HG03039 (cell line): ENCODE results near the gene NKRF.
"Not testable (repeated sequence)": the region's sequence is repeated elsewhere in the genome, so short reads cannot be mapped to it uniquely, and the experiment has no call there.

Experiments
- ATAC-seq: cut with Tn5 transposase; IDR thresholded peaks from one replicate; pipeline ENCODE4 v1.9.1; 2021; ENCODE audit warnings: mild to moderate bottlenecking, moderate library complexity; ENCODE audit not compliant: unreplicated experiment

The NKRF gene

DNA sequence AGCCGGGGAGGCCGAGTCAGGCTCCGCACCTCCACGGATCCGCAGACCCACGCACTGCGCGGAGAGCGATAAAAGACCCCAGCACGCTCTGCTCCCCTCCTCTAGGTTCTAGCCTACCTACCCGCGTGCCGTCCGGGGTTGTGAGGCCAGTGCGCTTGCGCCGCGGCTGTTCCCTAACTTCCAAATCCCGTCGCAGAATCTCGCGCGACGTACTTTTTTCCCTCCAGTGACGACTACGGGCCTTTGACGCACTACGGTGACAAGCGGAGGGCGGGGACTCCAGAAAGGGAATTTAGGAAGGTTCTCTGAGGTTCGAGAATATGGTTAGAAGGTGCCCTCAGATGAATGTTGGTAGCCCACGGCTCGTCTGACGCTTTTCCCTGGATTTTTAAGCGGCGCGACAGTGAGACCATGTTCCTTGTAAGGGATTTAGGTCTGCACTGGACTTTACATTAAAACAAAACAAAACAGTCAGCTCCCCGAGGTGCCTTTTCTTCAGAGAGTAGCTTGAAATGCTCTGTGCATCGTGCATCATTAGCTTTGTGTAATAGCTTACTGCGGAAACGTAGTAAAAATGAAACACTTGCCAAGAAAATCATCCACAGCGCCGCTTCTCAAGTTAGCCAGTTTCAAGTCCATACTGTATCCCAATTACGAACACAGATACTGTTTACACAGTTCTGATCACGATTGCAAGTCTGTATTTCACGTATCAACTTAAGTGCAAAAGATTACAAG lies at the start of gene NKRF:
NKRF (minus strand) TSS at position 145 of the 738 bp plus-strand sequence.
- ATAC-seq = peak; percentile 69

- peak; percentile 46 for ATAC-seq
Measured at GRCh38 chrX:119655125-119655524, 48.9 kb upstream of the NKRF start.

DNA sequence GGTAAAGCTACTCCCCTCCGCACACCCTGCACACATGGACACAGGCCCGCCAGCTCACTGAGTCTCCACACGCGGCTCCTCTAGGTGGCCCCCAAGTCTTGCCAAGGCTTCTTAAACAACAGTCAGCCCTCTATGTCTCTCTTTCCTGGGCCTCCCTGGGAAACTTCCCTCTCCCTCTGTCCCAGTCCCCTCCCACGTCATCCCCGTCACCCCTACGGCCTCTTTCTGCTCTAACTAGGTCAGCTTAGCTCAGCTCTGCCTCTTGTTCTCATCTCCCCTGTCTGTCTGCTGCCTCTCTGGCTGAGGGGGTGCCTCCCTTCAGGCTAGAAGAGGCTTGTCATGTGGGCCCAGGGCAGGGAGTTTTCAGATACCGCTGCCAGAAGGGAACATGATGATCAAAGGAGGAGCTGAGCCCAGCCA lies 47.9 kb upstream of the NKRF start:
- ATAC-seq = no peak

GRCh38 chrX:119648421-119648775 lies 42.2 kb upstream of the NKRF start:
- no peak for ATAC-seq

DNA sequence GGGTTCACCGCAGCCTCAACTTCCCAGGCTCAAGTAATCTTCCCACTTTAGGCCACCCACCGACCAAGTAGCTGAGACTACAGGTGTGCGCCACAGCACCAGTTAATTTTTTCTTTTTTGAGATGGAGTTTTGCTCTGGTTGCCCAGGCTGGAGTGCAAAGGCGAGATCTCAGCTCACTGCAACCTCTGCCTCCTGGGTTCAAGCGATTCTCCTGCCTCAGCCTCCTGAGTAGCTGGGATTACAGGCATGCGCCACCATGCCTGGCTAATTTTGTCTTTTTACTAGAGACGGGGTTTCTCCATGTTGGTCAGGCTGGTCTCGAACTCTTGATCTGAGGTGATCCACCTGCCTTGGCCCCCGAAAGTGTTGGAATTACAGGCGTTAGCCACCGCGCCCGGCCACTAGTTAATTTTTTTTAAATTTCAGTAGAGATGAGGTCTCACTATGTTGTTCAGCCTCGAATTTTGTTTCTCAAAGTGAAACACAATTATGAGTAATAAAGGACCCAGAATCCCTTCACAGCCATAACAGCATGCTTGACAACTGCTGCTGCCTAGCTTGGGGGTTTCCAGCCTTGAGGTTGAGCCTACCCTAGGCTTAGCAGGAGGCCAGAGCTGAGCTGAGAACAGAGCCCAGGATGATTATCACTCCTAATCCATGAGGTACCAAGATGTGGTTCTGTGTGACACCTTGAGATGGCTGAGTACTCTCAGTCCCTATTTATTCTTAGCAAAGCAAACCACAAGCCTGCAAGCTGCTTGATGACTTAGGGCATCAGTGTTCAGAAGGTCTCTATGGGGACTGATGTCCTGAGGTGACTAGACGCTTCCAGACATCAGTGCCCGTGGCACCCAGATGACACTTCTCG lies 41.6 kb upstream of the NKRF start:
- peak; percentile 91 for ATAC-seq

DNA sequence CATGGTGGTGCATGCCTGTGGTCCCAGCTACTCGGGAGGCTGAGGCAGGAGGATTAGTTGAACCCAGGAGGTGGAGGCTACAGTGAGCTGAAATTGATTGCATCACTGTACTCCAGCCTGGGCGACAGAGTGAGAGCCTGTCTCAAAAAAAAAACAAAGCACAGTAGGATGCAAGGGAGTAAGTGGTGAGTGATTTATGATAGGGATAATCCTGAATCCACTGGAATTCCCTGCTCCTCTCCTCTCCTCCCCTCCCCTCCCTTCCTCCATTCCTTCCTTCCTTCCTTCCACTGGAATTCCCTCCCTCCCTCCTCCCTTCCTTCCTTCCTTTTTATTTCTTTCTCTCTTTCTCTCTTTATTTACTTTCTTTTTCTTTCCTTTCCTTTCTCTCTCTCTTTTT lies 40.9 kb upstream of the NKRF start:
- no peak for ATAC-seq

- no peak for ATAC-seq
Measured at GRCh38 chrX:119646515-119646914, 40.3 kb upstream of the NKRF start.

GRCh38 chrX:119643696-119644095 lies 37.5 kb upstream of the NKRF start:
- ATAC-seq = no peak

- ATAC-seq = no peak
Measured at GRCh38 chrX:119640731-119641170, 34.5 kb upstream of the NKRF start.

GRCh38 chrX:119638725-119639471 lies 32.7 kb upstream of the NKRF start:
- peak; percentile 63 for ATAC-seq

DNA sequence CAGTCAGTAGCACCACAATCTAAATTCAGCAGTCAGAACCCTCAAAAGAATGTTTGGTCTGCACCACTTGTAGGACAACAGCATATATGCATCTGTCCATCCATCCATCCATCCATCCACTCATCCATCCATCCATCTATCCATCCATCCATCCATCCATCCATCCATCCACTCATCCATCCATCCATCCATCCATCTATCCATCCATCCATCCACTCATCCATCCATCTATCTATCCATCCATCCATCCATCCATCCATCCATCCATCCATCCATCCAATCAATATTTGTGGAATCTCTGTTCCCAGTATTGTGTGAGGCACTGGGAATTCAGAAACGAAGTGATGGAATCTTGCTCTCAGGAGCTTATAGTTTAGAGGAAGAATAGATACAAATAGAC lies 31.2 kb upstream of the NKRF start:
- ATAC-seq = not testable (repeated sequence)

GRCh38 chrX:119636419-119636818 lies 30.2 kb upstream of the NKRF start:
- ATAC-seq = no peak

GRCh38 chrX:119635799-119636198 lies 29.6 kb upstream of the NKRF start:
- no peak for ATAC-seq

DNA sequence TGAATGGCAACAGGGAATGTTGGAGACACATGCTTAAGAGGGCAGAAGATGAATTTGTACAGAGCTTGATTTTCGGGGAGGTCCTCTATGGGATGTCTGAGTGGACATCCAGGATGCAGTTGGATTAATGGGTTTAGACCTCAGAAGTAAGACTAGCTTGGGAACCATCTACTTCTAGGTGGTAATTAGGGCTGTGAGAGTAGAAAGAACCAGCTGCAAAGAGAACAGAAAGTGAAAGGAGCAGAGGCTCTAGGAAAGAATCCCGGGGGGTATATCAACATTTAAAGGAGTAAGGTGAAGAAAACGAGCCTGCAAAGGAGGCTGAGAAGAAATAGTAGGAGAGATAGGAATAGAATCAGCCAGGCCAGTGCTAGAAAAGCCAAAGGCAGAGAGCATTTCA lies 29.0 kb upstream of the NKRF start:
- no peak for ATAC-seq

DNA sequence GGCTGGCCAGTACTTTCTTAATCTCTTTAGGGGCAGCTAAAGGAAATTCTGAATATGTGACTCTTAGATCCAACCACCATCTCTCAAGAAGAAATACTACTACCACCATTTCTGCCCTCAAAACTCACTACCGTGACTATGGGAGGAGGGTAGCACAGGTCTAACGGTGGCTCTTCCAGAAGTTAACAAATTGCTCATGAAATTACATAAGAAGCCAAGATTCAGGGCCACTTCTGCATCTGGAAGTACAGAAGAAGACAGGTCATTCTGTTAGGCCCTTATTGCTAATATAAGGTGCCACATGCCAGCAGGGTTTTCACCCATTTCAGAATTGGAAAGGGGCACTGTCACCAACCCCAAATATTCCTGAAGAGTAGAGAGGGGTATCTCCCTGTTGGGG lies 19.6 kb upstream of the NKRF start:
- ATAC-seq = no peak

GRCh38 chrX:119624951-119625668 lies 18.9 kb upstream of the NKRF start:
- no peak for ATAC-seq

- ATAC-seq = no peak
Measured at GRCh38 chrX:119624417-119624816, 18.2 kb upstream of the NKRF start.

DNA sequence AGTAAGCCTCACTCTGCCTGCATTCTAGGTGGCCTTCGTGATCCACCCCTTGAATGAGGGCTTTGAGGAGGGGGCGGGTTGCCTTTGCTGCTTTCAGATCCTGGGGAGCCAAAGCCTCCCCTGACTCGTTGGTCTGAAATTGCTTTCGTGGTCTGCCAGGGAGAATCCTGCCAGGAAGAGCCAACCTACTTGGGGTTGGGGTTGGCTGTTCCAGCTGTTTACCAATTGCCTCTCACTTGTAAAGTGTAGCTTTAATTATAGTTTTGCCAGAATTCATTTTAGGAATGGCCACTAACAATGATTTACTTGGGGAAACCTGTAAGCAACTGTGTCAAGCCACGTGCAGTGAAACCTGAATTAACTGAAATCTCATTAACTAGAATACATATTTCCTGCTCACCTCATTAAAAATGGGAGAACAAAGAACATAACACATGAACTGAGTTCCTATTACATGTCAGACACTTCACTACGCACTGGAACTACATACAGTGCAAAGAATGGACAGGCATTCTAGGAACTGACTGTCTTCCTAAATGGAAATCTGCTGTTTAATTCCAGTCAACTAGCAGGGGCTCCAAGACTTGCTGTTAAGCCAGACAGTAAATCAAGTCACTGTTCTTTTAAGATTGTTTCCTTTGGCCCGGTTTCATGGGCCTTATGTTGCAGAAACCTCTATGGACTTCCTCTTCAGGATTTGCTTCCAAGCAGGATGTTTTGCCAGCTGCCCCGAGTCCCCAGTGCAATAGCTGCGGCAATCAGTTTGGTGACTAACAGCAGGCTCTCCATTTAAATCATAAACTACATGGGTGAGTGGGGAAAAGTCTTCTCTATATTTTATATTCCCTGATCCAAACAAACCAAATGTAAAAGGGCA lies 16.4 kb upstream of the NKRF start:
- ATAC-seq = no peak

DNA sequence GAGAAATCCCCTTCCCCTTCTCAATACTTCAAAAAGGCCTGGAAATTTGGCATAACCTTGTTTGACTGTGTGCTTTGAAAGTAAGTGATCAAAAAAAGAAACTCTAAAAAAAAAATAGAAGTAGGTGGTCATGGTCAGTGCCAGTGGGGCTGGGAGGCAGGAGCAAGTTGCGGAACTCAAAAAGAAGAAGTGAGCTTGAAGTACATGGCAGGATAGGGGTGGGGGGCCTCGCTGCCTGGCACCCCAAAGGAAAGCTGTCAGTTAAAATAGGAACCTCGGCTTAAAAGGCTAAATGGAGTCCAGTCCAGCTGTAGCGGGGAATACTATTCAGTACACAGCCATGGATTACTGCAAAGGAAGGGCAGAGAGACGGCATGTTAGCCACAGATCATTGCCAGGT lies 12.2 kb upstream of the NKRF start:
- no peak for ATAC-seq
